GOT3 (cell line): ENCODE measurements around the gene ICAM1.

Experiments
- DNase-seq: peaks from one replicate; lab custom pipeline; 2025; ENCODE audit warnings: mixed read lengths; lab: John Stamatoyannopoulos, UW

Gene ICAM1

DNA sequence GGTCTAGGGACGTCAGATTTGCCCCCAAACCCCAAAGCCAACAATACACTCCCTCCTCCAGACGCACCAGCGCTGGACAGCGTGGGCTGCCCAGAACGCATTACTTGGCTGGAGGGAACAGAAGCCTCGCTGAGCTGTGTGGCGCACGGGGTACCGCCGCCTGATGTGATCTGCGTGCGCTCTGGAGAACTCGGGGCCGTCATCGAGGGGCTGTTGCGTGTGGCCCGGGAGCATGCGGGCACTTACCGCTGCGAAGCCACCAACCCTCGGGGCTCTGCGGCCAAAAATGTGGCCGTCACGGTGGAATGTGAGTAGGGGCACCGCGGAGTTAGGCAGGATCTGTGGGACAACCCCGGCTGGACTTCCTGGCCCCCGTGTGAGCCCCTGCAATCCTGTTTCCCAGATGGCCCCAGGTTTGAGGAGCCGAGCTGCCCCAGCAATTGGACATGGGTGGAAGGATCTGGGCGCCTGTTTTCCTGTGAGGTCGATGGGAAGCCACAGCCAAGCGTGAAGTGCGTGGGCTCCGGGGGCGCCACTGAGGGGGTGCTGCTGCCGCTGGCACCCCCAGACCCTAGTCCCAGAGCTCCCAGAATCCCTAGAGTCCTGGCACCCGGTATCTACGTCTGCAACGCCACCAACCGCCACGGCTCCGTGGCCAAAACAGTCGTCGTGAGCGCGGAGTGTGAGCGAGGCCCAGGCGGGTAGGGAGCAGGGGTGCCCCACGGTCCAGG is 22.9 kb downstream of the ICAM1 start:
- DNase-seq: no peak

DNA sequence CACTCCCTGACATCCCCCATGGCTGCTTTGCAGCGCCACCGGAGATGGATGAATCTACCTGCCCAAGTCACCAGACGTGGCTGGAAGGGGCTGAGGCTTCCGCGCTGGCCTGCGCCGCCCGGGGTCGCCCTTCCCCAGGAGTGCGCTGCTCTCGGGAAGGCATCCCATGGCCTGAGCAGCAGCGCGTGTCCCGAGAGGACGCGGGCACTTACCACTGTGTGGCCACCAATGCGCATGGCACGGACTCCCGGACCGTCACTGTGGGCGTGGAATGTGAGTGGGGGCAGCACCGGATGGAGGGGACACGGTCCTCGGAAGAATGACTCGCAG is 23.4 kb downstream of the ICAM1 start:
- DNase-seq: no peak

DNA sequence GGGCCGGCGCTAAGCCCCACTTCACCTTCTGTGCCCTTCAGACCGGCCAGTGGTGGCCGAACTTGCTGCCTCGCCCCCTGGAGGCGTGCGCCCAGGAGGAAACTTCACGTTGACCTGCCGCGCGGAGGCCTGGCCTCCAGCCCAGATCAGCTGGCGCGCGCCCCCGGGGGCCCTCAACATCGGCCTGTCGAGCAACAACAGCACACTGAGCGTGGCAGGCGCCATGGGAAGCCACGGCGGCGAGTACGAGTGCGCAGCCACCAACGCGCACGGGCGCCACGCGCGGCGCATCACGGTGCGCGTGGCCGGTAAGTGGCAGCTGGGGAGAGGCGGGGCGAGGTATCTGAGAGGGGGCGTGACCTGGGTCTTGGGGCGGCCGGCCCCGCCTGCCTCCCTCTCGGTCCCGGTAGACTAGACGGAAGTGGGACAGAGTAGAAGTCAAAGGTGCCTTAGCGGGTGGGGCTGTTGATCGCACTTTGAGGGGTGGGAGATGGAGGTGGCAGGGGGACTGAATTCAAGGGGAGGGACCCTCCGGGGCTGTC is 24.5 kb downstream of the ICAM1 start:
- no peak for DNase-seq

DNA sequence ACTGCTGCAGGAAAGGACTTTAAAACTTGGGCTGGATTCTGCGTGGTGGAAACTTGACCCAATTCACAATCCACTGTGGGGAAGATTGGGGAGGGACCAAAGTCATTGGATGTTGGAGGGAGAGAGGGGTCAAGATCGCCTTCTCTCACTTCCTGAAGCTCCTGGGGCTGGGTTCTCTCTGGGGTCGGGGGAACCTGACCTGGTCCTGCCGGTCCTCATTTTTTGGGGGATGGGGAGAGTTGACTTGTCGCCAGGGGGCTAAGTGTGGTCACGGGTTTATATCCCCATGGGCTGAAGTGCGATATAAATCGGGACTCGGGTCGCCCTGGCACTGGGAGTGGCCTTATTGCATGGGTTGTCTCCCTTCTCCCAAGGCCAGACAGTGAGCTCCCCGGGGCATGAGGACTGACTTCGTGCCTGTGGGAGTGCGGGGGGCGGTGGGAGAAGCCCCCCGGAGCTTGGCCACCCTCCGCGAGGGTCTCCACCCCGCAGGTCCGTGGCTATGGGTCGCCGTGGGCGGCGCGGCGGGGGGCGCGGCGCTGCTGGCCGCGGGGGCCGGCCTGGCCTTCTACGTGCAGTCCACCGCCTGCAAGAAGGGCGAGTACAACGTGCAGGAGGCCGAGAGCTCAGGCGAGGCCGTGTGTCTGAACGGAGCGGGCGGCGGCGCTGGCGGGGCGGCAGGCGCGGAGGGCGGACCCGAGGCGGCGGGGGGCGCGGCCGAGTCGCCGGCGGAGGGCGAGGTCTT is 25.1 kb downstream of the ICAM1 start:
- no peak for DNase-seq

DNA sequence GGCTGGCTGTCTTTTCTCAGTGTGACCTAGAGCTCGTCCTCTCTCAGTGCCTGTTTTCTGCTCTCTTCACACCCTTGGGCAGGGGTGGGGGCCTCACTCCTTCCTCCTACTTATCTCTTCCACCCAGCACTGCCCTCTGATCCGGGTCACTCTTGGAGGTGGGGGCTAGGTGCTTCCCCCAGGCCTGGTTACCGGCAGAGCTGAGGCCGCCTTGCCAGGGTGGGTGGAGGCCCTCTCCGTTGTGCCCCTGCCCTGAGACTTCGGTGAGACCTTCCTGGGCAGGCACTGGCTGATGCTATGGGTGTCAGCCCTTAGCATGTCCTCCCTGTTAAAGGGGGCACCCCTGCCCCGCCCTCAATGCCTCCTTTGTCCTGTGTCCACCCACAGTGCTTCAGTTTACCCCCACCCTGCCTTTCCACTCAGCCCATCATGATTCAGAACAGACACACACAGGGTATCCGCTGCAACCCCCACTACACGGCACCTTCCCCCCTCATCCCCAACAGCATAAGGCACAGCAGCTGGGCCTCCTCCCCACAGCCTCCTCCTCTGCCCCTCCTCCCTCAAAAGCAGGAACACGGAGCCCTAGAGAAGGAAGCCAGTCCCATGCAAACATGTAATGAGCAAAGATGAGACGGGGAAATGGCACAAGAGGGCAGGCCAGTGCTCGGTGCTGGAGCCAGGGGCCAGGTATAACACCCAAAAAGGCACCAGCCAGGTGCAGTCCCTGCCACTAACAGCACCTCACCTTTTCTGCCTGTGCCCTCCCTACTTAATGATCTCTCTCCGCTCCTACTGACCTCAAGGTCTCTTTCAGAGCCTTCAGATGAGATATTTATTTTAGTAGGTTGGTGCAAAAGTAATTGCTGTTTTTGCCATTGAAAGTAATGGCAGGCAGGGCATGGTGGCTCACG is 28.9 kb downstream of the ICAM1 start:
- DNase-seq: no peak

DNA sequence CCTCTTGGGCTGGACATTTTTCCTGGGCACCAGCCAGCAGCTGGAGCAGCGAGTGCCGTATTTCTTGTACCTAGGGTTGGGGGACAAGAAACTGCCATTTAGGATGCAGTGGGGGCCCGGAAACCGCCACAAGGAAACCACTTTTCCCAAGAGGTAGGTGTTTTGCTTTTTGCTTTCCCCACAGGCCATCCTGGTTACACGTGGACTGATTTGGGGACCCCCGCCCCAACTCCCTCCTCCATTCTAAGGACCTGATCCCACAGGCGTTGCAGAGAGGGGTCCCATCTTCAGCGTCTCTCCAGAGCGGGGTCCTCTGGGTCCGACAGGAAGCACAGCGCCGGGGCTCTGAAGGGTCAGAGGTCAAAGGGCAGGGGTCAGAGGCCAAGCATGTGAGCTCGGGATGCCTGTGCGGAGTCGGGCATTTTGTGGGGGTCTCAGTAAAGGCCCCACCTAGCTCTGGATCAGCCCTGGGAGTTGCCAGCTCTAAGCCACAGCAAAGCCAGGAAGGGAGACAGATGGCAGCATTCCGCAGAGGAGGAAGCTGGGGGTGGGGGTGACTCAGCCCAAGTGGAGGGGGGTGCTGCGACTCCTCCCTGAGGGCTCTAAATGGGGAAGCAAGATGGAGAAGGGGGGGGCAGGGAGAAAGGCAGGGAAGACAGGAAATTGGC is 34.4 kb downstream of the ICAM1 start:
- no peak for DNase-seq

DNA sequence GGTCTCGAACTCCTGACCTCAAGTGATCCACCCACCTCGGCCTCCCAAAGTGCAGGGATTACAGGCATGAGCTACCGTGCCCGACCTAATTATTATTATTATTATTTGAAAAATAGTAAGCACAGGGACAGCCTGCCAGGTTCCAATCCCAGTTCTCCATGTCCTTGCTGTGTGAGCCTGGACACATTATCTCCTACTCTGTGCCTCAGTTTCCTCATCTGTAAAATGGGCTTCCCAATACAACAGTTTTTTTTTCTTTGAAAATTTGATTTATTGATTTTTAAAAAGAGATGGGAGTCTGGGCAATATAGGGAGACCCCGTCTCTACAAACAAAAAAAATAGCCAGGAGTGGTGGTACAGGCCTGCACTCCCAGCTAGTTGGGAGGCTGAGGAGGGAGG is 35.4 kb downstream of the ICAM1 start:
- no peak for DNase-seq

DNA sequence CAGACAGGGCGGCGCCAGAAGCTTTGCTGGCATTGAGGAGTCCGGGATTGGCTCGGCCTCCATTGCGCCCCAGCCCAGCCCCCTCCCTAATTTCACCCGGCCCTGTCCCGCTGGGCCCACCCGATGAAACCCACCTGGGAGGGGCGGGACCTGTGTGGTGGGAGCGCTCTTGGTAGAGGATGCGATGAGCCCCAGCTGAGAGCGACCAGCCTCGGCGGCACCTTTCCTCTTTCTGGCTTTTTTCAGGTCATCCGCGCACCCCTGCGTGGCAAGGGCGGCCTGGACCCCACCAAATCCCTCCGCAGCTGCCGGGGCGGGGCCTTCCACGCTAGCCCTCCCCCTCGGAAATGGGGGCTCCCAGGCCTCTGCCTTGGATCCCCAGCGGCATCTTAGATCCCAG is 38.5 kb downstream of the ICAM1 start, which contains the start of gene ZGLP1:
Gene ZGLP1 (minus strand): TSS at position 393 of the 400 bp plus-strand sequence.
- no peak for DNase-seq

DNA sequence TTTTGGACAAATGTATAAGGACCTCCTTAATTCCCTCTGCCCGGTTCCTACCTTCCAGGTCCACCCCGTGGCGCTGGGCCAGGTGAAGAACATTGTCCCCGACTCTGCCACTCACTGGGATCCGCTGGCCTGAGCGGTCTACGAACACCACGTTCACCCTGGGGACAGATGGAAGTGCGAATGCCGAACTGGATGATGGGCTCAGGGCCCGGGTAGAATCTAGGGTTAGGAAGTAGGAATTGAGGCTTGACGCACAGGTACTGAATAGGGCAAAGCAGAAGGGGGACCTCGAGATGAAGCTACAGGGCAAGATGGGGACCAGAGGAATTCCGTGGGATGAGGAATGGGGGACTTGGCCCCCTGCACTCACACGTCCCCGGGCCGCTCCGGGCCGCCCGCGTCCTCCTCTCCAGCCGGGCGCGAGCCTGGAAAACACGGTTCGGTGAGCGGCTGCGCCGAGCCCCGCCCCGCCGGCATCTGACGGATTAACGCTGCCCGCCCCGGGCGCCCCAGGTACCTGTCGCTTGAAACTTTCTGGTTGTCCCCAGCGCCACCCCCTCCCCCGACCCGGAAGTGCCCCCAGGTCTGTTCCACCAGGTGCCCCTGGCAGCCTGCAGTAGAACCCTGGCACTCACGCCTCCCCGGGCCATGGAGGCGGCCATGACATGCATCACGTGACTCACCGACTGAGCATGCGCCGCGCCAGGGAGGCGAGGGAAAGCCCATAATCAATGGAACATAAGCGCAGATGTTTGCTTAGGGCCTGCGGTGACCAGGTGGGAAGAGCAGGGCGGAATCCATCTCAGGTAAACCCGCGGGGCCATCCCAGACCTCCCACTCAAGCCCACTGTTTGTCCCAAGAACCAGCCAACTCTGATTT is 44.7 kb downstream of the ICAM1 start, which contains the start of gene FDX2:
Gene FDX2 (minus strand): TSS at position 681 of the 880 bp plus-strand sequence. CDS start 19 bp downstream, at position 662.
- DNase-seq: peak; percentile 44

DNA sequence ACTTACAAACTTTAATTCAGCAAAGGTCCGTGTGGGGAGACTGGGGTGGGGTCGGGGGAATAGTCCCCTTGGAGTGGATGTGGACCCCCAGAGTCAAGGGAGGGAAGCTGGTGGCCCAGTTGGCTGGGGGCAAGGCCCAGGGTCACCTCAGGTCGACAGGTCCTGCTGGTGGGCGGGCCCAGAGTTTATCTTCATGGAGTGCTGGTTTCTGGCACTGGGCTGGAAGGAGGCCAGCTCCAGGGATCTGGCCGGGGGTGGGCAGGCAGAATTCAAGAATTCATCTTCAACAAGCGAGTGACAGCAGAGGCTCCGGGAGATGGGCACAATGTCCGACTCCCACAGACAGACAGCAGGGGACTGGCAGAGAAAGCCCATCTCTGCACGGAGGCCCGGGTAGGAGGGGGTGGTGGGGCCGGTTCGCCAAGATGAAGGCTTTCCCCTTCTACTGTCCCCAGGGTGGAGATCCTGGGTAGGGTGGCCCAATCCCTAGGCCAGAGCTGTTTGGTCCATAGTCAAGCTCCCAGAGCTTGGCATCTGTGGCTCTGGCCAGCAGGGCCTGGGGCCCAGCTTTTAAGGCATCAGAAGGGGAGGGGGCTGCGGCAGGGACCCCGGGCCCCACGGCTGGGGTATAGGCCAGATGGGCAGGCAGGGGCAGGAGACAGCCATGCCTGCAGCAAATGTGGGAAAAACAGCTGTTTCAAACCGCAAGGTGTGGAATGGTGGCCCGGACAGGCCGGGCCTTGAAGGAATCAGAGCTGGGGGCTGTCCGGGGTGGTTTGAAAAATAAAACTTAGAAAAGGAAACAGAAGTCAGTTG is 45.5 kb downstream of the ICAM1 start:
- no peak for DNase-seq

DNA sequence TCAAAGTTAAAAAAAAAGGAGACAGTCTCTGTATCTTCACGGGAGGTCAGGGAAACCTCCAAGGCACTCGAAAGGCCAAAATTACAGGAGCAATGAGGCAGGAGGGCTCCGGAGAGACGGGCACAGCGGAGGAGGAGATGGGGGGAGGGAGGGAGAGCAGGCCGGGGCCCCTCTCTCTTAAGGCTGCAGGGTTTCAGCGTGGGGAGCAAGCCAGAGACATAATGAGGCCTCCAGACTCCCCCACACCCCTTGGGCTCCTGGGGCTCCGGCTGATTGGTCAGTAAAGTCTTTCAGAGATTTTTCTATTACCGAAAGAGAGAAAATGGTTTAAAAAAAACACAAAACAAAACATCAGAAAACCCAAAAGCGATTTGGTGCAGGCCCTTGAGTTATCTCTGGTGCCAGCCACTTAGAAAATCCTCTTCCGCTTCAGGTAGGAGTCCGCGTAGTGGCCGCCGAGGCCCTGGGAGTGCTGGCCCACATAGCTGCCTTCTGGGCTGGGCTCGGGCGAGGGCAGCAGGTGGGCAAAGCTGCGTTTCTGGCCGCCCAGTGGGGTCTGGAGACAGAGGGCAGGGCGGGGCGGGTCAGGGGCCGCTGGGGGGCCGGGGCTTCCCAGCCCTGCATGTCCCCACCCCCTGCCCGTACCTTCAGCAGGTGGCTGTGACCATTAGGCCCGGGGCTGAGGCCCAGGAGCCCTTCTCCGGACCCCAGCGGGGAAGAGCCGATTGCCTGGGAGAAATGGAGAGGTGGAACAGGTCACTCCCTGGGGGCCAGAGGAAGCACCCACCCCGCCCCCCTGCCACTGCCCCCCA is 46.3 kb downstream of the ICAM1 start:
- no peak for DNase-seq

DNA sequence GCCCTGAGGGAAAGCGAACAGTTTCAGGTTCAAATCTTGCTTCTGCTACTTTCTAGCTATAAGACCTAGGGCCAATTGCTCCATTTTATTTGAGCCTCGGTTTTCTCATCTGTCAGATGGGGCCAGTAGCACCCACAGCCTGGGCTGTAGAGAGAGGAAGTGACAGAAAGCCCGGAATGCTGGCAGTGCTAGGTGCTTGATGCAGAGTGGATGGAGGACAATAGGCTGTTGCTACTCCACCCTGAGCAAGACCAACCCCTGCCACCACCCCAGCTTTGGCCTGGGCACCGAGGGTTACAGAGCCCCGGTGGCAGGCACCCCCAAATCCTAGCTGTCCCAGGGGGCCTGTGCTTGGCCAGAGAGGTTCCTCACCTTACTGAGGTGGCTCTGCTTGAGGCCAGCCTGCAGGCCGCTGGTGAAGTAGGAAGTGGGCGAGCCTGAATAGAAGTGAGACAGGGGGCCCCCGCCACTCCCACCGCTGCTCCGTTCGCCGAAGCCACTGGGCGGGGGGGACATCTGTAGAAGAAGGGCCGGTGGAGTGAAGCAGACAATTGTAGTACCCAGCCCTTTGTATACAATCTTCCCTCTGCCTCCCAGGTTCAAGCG is 47.0 kb downstream of the ICAM1 start:
- no peak for DNase-seq

DNA sequence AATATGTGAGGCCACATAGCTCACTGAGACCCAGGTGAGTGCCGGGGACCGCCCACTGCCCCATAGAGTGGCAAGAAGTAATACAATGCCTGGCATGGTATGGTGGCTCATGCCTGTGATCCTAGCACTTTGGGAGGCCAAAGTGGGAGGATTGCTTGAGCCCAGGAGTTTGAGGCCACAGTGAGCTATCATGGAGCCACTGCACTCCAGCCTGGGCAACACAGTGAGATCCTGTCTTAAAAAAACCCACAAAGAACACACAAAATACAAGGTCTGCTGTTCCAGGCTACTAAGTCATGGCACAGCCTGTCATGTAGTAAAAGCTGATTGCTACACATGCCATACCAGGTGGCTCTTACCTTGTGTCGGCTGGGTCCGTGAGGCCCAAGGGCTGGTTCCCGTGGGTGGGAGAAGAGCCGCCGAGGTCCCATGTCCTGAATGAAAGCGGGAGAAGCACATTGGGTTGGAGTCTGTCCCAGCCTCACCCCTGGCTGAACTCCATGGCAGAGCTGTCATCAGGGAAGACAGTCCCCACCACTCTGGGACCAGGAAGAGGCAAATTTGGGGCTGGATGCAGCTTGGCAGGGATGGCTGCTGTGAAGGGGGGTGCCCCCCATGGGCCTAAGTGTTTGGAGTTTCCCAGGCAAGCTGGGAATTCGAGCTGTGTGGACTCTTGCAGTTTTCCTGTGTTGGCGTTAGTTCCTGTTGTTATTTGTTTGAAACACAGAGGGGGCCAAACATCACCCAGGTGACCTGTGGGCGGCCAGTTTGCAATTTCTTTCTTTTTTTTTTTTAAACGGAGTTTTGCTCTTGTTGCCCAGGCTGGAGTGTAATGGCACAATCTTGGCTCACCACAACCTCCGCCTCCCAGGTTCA is 48.1 kb downstream of the ICAM1 start:
- DNase-seq: no peak

DNA sequence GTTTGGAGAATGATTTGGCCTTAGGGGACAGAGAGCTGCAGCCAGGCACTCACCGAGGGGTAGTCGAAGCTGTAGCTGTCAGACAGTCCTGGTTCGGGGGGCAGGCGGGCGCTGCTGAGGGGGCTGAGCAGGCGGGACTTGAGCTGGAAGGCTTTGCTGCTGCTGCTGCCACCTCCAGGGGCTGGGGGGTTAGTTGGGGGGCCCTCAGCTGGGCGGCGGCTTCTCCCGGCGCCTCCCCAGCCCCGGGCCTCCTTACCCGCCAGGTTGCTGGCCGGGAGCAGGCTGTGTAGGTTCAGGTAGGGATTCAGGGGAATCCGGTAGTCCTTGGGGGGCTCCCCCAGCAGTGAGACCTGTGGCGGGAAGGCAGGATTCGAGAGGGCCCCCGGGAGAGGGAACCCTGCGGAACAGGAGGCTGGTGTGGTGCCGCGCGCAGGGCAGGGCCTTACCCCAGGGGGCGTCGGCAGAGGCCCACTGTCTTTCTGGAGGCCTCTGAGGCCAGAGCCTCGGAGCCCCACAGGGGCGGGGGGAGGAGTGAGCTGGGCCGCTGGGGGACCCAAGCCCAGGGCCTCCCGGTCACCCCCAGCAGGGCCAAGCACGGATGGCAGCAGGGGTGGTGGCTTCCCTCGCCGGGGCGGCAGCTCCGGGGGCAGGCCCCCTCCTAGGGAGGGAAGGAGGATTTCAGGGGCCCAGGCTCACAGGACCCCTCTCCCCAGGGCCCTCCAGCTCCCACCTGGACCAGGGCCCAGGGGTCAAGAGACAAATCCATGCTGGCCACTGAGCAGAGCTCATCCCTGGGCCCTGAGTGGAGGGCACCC is 49.9 kb downstream of the ICAM1 start:
- DNase-seq: no peak

DNA sequence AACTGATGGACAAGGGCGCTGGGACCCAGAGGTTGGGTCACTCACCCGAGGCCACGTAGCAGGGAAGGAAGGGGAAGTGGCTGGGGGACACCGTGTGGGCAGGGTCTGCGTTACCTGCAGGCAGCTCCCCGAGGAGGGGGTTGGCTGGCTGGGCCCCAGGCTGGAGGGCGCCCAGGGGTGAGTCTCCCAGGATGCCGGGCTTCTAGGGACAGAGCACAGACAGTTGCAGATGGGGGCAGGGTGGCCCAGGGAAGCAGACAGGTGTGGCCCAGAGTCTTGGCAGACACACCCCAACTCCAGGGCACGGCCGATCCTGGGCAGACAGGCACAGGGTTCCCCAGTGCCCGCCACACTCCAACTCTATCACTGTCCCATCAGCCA is 50.5 kb downstream of the ICAM1 start:
- no peak for DNase-seq
